HG03469 (cell line): Measurements from ENCODE around the gene CDC42BPB.

ENCODE experiments used
- ATAC-seq: cut with Tn5 transposase; IDR thresholded peaks from one replicate; pipeline ENCODE4 v1.9.1; 2021; ENCODE audit warnings: mild to moderate bottlenecking, moderate library complexity, moderate number of reproducible peaks; ENCODE audit not compliant: unreplicated experiment

Gene CDC42BPB

DNA sequence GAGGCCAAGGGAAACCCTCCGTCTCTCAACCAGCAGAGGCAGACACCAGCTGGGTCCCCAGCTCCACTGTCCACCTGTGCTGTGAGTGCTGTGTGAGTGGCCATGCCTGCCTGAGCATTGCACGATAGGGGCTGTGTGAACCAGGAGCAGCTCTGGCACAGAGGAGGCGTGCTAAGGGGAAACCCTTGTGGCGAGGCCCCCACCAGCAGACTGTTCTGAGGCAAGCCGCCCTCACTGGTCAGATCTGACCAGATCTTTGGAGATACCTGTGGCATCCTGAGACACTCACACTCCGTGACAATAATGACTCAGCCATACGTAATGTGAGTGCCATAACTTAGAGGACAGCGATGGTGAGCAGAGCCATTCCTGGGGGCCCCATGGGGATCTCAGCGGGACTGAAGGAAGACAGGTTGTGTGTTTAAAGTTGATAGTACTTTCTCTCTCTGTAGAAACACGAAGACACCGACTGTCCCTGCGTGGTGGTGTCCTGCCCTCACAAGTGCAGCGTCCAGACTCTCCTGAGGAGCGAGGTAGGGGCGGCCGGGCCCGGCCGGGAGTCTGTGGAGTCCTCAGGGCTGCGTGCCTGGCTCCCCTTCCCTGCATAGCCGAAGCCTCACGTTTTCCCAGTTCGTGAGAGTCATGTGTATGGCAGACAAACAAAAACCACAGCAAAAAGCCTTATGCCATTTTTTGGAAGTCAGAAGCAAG, 171.5 kb downstream of the CDC42BPB start:
- ATAC-seq: no peak

DNA sequence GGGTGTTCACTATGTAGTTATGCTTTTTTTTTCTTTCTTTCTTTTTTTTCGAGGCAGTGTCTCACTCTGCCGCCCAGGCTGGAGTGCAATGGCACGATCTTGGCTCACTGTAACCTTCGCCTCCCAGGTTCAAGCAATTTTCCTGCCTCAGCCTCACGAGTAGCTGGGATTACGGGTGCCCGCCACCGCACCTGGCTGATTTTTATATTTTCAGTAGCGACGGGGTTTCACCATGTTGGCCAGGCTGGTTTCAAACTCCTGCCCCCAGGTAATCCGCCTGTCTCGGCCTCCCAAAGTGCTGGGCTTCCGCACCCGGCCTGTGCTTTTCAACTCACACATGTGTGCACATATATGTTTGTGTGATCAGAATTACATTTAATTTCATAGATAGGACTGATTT, 173.8 kb downstream of the CDC42BPB start:
- no peak for ATAC-seq

GRCh38 chr14:102883089-102883541, 174.2 kb downstream of the CDC42BPB start:
- ATAC-seq: no peak
